WTC11 (cell line): ENCODE results near the gene PRRC2A. TPM values are rescaled to one million over a fixed set of nuclear protein-coding genes. Genes with fewer than 3 reads are reported as not detected.

Experiments
- ATAC-seq: fragments of 200-7000 bp; cut with Tn5 transposase; 2 replicates; pipeline ENCODE4 v1.10.0; 2021; ENCODE audit warnings: mild to moderate bottlenecking, moderate library complexity
- CTCF ChIA-PET: fragments of 300-600 bp; sonication (Branson Sonifier 250); formaldehyde crosslinking; loops from one replicate; lab custom pipeline; 2021; ENCODE audit warnings: antibody characterized with exemption; lab: Charles Lee
- POLR2A ChIA-PET: fragments of 350-600 bp; sonication (Branson Sonifier 250); formaldehyde crosslinking; loops from one replicate; lab custom pipeline; 2021; ENCODE audit warnings: antibody characterized with exemption; lab: Charles Lee
- DNase-seq: peaks from one replicate; pipeline ENCODE4 v3.0.0; 2021; ENCODE audit warnings: low spot score
- H3K27ac Mint-ChIP-seq: 2 replicates; pipeline ENCODE4 v1.8.0; 2021; ENCODE audit warnings: mixed read lengths
- H3K27me3 Mint-ChIP-seq: 2 replicates; pipeline ENCODE4 v1.8.0; 2021; ENCODE audit warnings: low read depth, mild to moderate bottlenecking, moderate library complexity, mixed read lengths
- H3K36me3 Mint-ChIP-seq: 2 replicates; pipeline ENCODE4 v1.8.0; 2021; ENCODE audit warnings: mixed read lengths
- H3K4me1 Mint-ChIP-seq: 2 replicates; pipeline ENCODE4 v1.8.0; 2022; ENCODE audit warnings: mixed read lengths
- H3K4me3 Mint-ChIP-seq: 2 replicates; pipeline ENCODE4 v1.8.0; 2021; ENCODE audit warnings: mild to moderate bottlenecking, moderate library complexity, mixed read lengths
- H3K9me3 Mint-ChIP-seq: 2 replicates; pipeline ENCODE4 v1.8.0; 2021; ENCODE audit warnings: mixed read lengths
- ARID4B ChIP-seq: sonication (generic); formaldehyde crosslinking; IDR thresholded peaks from 2 replicates; pipeline ENCODE4 v1.8.0; 2023; ENCODE audit warnings: missing genetic modification reagents, mild to moderate bottlenecking, borderline replicate concordance
- ATF6 ChIP-seq: sonication (generic); formaldehyde crosslinking; IDR thresholded peaks from 2 replicates; pipeline ENCODE4 v1.8.1; 2023; ENCODE audit warnings: mild to moderate bottlenecking, missing genetic modification reagents
- CDX4 ChIP-seq: fragments of 250-450 bp; sonication (Bioruptor Pico); IDR thresholded peaks from 2 replicates; pipeline ENCODE4 v1.9.0; 2021; ENCODE audit warnings: moderate library complexity, mild to moderate bottlenecking, inconsistent platforms, borderline replicate concordance
- E2F1 ChIP-seq: sonication (generic); formaldehyde crosslinking; IDR thresholded peaks from 2 replicates; pipeline ENCODE4 v1.8.0; 2022; ENCODE audit warnings: mild to moderate bottlenecking, missing genetic modification reagents
- ERG ChIP-seq: fragments of 250-450 bp; sonication (Bioruptor Pico); IDR thresholded peaks from 2 replicates; pipeline ENCODE4 v1.8.0; 2021; ENCODE audit warnings: mild to moderate bottlenecking
- HMGA2 ChIP-seq: fragments of 250-450 bp; sonication (Bioruptor Pico); IDR thresholded peaks from 2 replicates; pipeline ENCODE4 v1.4.0; 2021; ENCODE audit warnings: mild to moderate bottlenecking, moderate library complexity
- MLX ChIP-seq: sonication (generic); formaldehyde crosslinking; IDR thresholded peaks from 2 replicates; pipeline ENCODE4 v1.8.1; 2023; ENCODE audit warnings: mild to moderate bottlenecking, missing genetic modification reagents, moderate library complexity
- MXD4 ChIP-seq: fragments of 250-450 bp; sonication (Bioruptor Pico); IDR thresholded peaks from 2 replicates; pipeline ENCODE4 v1.8.0; 2021; ENCODE audit warnings: mild to moderate bottlenecking, moderate library complexity, borderline replicate concordance
- NFYB ChIP-seq: sonication (generic); formaldehyde crosslinking; conservative IDR thresholded peaks from 2 replicates; pipeline ENCODE4 v1.8.0; 2022; ENCODE audit warnings: low read depth, missing genetic modification reagents
- OVOL2 ChIP-seq: fragments of 250-450 bp; sonication (Bioruptor Pico); IDR thresholded peaks from 2 replicates; pipeline ENCODE4 v1.9.0; 2021; ENCODE audit warnings: mild to moderate bottlenecking, borderline replicate concordance
- ZNF121 ChIP-seq: sonication (generic); formaldehyde crosslinking; IDR thresholded peaks from 2 replicates; pipeline ENCODE4 v1.8.0; 2023; ENCODE audit warnings: missing genetic modification reagents
- ZNF138 ChIP-seq: sonication (generic); formaldehyde crosslinking; conservative IDR thresholded peaks from 2 replicates; pipeline ENCODE4 v1.8.1; 2022; ENCODE audit warnings: mild to moderate bottlenecking, moderate library complexity, missing genetic modification reagents
- ZNF263 ChIP-seq: sonication (generic); formaldehyde crosslinking; IDR thresholded peaks from 2 replicates; pipeline ENCODE4 v1.8.1; 2022; ENCODE audit warnings: low read depth, mild to moderate bottlenecking, moderate library complexity, missing genetic modification reagents
- ZNF425 ChIP-seq: fragments of 250-450 bp; sonication (Bioruptor Pico); conservative IDR thresholded peaks from 2 replicates; pipeline ENCODE4 v1.9.0; 2021; ENCODE audit warnings: mild to moderate bottlenecking
- ZNF532 ChIP-seq: fragments of 250-450 bp; sonication (Bioruptor Pico); IDR thresholded peaks from 2 replicates; pipeline ENCODE4 v1.9.0; 2021; ENCODE audit warnings: mild to moderate bottlenecking, borderline replicate concordance
- ZNF671 ChIP-seq: fragments of 250-450 bp; sonication (Bioruptor Pico); IDR thresholded peaks from 2 replicates; pipeline ENCODE4 v1.8.0; 2021; ENCODE audit warnings: mild to moderate bottlenecking
- total RNA-seq: library from RNA; stranded (reverse); gene quantifications from 3 replicates; pipeline ENCODE4 v1.2.3, GENCODE V29; 2021

PRRC2A gene
- total RNA-seq, 1 experiment from 2014 or later: 372 TPM

GRCh38 chr6:31676322-31676903 is 55.9 kb downstream of the PRRC2A start:
- no peak overlapping the region for H3K27ac Mint-ChIP-seq
- TF ChIP-seq E2F1 (CRISPR knock-in tag): no peak
- no peak for TF ChIP-seq ZNF425
- TF ChIP-seq ATF6 (CRISPR knock-in tag): no peak
- TF ChIP-seq, all 79 proteins: peak for 0
- peaks cover 7% of the 10 kb centered on the region for H3K4me1 Mint-ChIP-seq
- H3K9me3 Mint-ChIP-seq: no peaks in the 10 kb centered on the region
- peaks cover 19% of the 10 kb centered on the region for H3K36me3 Mint-ChIP-seq
- ChIA-PET POLR2A (interaction anchor here (1.4 kb wide), 1 partner anchor 59 kb away, joined by 4 read pairs; the partner anchor contains the start of gene CLIC1), CTCF (interaction anchor here (1.7 kb wide), 1 partner anchor 93 kb away, joined by 4 read pairs; no protein-coding TSS in a partner anchor)
- no peak overlapping the region for H3K4me3 Mint-ChIP-seq
- ATAC-seq (no peak), DNase-seq (no peak)
- H3K27me3 Mint-ChIP-seq: peaks cover 12% of the 10 kb centered on the region

GRCh38 chr6:31676904-31677303 is 56.4 kb downstream of the PRRC2A start:
- Mint-ChIP-seq H3K27me3 (peaks cover 17% of the 10 kb centered on the region), H3K4me3 (no peak overlapping the region), H3K4me1 (peaks cover 10% of the 10 kb centered on the region), H3K36me3 (peaks cover 14% of the 10 kb centered on the region), H3K27ac (no peak overlapping the region), H3K9me3 (no peaks in the 10 kb centered on the region)
- ATAC-seq (no peak), DNase-seq (no peak)
- ChIA-PET CTCF (no interaction called here), POLR2A (no interaction called here)
- TF ChIP-seq HMGA2 (CRISPR knock-in tag): no peak
- no peak for TF ChIP-seq NFYB
- no peak for TF ChIP-seq ZNF532 (CRISPR knock-in tag)
- TF ChIP-seq ZNF138: no peak
- no peak for TF ChIP-seq ZNF121 (CRISPR knock-in tag)
- no peak for TF ChIP-seq CDX4 (CRISPR knock-in tag)
- TF ChIP-seq ZNF263 (CRISPR knock-in tag): no peak
- no peak for TF ChIP-seq ZNF671 (CRISPR knock-in tag)
- TF ChIP-seq MXD4 (CRISPR knock-in tag): no peak
- TF ChIP-seq MLX (CRISPR knock-in tag): no peak
- no peak for TF ChIP-seq OVOL2 (CRISPR knock-in tag)
- TF ChIP-seq ERG (CRISPR knock-in tag): no peak
- no peak for TF ChIP-seq ARID4B
